GM19328 (cell line): Measurements from ENCODE around the gene ENO2.

Experiments used
- ATAC-seq: cut with Tn5 transposase; IDR thresholded peaks from one replicate; pipeline ENCODE4 v1.9.1; 2021; ENCODE audit warnings: mild to moderate bottlenecking, moderate library complexity; ENCODE audit not compliant: unreplicated experiment

Gene ENO2

DNA sequence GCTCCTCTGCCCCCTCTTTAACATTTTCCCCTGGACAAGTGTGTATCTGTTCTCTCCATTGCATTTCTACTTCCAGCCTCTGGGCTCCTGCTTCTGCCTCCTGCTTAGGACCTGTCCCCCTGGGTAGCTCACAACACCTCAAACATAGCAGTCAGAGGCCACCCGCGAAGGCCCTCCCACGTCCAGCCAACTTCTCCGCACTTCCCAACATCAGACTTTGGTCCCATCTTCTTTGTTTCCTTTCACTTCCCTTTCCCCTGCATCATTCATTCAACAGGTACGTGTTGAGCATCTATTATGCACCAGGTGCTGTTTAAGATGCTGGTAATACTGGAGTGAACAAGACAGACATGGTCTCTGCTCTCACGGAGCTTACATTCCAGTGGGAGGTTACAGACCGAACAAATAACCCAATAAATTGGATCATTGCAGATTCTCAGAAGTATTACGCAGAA is 32.6 kb downstream of the ENO2 start:
- ATAC-seq: no peak

DNA sequence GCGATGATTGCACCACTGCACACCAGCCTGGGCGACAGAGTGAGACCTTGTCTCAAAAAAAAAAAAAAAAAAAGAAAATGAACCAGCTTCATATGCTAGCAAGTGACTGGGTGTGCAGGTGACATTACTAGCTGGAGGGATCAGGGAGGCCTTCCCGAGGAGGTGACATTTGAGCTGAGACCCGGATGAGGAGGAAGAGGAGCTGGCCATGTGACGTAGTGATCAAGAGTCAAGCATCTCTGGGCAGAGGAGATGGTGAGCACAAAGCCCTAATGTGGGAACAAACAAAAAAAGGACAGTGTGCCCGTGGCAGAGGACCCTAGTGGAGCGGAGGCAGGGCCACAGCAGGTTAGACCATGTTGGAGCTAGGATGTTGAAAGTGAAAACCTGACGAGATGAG is 33.2 kb downstream of the ENO2 start:
- ATAC-seq: no peak

DNA sequence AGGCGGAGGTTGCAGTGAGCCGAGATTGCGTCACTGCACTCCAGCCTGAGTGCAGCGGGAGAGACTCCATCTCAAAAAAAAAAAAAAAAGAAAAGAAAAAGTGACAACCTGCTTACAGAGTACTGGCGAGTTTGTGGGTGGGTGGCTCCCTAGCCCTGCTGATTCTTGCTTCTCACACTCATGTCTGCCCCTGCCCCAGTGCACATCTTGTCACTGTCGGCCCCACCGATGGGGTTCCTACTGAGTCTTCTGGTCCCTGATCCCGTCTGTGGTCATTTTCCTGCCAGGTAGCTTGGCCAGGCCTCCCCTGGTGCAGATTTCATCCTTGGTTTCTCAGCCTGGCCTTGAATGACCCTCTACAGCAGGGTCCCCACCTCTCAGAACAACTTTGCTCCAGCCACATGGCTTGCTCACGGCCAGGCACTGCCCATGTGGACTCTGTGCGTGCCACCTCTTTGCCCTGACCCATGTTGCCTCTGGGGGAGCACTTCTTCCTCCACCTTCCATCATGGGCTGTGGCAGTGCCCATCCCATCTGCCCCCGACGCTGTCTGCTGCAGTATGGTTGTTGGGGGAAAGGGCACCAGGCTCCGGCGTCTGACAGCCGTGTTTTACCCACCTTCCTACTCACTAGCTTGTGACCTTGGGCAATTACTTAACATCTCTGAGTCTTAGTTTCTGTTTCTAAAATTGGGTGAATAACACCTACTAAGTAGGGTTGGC is 34.7 kb downstream of the ENO2 start:
- no peak for ATAC-seq

DNA sequence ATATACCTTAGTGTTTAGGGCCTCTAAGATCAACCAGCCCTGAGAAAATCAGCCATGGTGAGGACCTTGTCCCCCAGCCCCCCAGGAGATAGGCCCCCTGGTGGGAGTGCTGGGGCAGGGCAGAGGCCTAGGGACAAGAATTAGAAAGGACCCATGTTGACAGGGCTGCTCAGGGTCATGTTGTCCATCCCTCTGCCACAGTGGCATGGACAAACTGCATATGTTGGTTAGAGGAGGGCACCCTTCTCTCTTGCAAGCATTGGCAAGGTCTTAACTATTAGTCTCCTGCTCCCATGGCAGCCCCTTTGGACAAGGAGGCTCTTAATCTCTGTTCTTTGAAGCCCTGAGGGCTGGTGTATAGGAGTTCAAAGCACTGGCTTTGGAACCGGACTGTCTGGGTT is 36.0 kb downstream of the ENO2 start:
- no peak for ATAC-seq

DNA sequence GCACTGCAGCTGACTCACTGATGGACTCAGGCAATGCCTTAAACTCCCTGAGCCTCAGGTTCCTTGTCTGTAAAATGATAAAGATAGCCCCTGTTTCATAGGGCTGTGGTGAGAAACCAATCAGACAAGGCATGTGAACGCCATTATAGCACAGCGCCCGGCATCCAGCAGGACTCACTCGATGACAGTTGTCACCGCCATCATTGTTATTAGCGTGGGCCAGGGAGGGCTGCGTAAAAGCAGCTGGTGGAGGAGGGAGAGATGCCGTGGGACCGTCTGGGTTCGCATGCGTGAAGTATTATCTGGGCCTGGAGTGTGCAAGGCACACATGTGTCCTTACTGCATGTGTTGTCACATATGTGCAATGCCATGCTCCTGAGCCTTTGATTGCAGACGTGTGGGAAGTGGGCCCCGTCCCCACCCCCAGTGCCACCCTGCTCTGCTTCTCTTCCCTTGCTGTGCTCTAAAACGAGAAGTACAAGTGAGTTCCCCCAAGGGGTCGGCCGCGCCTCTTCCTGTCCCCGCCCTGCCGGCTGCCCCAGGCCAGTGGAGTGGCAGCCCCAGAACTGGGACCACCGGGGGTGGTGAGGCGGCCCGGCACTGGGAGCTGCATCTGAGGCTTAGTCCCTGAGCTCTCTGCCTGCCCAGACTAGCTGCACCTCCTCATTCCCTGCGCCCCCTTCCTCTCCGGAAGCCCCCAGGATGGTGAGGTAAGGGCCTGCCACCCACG is 36.6 kb downstream of the ENO2 start, which contains the start of gene PTPN6:
Gene PTPN6 (plus strand): TSS at position 546 of the 730 bp plus-strand sequence. CDS start 157 bp downstream, at position 703.
- ATAC-seq: no peak

DNA sequence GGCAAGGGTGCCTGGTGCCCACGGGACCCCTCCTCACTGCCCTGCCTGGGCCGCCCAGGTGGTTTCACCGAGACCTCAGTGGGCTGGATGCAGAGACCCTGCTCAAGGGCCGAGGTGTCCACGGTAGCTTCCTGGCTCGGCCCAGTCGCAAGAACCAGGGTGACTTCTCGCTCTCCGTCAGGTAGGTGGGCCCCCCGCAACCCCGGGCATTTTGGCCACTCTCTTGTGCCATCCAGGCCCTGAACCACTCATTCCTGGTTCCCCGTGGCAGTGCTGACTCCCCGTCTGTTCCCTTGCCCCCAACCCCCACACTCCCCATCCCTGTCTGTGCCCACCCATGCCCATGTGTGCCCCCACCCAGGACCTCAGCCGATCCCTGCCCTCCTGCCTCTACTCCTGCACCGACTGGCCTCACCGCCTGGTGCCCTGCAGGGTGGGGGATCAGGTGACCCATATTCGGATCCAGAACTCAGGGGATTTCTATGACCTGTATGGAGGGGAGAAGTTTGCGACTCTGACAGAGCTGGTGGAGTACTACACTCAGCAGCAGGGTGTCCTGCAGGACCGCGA is 37.3 kb downstream of the ENO2 start:
- ATAC-seq: no peak

DNA sequence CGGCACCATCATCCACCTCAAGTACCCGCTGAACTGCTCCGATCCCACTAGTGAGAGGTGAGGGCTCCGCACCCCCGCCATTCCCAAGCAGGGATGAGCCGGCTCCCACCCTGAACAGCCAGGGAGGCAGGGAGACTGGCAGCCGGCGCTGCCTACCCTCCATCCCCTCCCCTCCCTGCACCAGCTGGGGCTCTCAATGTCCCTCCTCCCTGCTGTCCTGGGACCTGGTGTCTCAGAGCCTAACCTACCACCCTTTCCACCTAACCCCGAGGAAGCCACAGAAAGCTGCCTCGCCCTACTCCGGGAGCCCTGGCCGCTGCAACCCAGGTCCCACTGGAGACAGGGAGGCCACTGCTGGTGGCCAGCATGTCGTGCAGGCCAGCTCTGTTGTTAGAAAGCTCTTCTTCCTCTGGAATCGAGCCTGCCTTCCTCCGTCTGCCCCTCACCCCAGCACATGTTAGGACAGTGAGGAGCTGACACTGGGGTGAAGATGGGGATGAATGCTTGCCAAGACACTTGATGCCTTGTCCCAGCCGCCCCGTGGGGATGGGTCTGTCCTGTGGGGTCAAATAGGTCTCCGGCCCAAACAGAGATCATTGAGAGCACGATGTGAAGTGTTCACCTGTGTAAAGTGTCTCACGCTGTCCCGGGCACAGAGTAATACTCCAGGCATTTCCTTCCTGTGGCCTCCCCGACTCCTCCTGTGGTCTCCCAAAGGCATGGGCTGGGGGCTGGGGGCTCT is 37.9 kb downstream of the ENO2 start:
- no peak for ATAC-seq

DNA sequence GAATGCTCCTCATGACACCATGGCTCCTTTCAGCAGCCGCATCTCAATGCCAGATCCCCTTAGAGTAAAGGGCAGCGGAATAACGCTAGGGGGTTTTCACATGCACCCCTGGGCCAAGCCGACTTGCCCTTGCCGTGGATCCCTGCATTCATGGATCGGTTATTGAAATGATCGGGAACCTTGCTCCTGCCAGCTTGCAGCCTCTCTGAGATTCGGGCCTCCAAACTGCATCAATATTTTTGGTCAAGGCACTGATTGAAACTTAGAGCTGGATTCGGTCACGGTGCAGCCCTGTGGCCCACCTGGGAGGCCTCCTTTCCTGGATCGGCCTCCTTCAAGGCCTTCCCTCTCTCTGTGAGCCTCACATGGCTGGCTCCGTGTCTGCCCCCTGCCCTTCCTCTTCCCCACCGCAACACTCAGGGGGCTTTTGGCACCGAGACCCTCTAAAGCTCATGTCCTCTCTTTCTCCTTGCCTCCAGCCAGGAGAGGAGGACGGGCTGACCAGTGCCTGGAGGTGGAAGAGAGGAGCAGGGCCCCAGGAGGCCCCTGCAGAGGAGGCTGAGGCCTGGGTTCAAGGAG is 38.6 kb downstream of the ENO2 start:
- ATAC-seq: no peak

DNA sequence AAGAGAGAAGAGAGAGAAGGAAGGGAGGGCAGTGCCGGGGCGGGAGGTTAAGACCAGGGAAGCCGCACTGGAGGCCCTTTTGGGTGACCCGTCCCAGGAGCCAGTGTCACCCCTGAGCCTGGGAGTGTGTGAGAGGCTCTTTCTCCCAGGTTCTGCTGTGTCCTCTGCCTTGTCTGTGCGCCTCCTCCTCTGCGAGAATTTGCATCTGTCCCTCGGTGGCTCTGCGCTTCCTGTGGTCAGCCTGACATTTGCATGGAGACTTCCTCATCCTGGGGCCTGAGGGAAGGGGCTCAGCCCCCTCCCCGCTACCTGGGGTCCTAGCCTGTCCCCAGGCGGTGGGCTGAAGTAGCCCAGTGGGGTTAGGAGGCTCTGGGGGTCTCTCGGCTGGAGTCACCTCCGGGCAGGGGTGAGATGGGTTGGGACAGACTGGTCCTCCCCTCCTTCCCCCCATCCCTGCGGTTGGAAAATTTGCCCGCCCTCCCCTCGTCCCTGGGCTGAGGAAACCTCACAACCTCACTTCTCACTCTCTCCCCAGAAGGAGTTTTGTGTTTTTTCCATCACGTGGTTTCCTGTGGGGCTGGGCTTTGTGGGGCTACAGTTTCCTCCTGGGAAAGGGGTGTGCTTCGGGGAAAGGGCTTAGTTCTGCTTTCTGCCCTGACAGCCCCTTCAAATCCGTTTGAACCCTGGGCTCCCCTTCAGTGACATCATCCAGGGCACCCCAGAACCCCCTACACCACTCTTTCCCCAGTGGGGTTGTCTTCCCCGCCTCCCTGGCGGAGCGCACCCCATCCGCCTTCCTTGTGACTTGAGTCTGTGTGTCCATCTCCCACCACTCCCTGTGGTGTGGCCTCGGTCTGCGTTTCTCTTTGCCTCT is 39.3 kb downstream of the ENO2 start:
- peak; percentile 37 for ATAC-seq

DNA sequence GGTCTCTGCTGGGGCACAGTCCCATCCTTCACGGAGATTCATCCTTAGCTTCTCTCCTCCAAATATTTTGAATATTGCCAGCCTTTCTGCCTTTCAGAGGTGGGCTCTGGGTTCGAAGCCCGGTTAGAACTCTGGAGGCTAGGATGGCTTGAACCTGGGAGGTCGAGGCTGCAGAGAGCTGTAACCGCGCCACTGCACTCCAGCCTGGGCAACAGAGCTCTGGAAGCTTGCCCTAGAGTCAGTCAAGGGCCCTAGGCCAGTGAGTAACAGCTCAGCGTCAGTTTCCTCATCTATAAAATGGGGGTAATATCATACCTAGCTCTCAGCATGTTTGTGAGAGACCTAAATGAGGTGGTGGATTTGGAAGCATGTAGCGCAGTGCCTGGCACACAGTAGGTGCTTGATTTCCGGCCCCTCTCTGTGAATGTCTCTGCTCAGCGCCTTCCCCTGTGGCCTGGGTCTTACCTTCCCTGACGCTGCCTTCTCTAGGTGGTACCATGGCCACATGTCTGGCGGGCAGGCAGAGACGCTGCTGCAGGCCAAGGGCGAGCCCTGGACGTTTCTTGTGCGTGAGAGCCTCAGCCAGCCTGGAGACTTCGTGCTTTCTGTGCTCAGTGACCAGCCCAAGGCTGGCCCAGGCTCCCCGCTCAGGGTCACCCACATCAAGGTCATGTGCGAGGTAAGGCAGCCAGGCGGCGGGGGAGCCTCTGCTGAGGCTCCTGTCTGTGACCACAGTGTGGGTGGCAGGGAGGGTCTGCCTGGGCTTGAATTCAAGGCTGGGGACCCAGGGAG is 40.1 kb downstream of the ENO2 start:
- no peak for ATAC-seq

DNA sequence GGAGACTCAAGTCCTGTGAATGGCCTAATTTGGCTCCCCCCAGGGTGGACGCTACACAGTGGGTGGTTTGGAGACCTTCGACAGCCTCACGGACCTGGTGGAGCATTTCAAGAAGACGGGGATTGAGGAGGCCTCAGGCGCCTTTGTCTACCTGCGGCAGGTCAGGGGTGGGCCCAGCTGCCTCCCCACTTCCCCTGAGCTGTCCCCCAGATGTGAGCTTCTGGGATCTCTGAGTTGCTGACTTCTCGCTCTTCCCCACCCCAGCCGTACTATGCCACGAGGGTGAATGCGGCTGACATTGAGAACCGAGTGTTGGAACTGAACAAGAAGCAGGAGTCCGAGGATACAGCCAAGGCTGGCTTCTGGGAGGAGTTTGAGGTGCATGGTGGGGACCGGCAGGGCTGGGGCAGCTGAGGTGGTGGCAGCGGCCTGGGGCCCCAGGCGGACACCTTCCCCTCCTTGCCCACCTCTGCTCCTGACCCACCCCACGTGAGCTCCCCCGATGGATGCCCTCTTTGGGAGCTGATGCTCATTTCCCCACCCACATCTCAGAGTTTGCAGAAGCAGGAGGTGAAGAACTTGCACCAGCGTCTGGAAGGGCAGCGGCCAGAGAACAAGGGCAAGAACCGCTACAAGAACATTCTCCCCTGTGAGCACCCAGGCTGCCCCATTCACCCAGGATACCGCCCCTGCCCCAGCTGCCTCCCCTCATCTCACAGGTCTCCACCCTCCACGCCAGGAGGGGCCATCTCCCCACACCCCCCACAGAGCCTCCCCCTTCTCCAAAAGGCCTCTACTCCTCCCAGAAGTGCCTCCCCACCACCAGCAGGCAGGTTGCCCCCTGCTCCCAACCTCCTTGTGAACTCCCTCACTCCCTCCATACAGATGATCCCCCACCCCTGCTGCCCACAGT is 41.0 kb downstream of the ENO2 start:
- no peak for ATAC-seq

DNA sequence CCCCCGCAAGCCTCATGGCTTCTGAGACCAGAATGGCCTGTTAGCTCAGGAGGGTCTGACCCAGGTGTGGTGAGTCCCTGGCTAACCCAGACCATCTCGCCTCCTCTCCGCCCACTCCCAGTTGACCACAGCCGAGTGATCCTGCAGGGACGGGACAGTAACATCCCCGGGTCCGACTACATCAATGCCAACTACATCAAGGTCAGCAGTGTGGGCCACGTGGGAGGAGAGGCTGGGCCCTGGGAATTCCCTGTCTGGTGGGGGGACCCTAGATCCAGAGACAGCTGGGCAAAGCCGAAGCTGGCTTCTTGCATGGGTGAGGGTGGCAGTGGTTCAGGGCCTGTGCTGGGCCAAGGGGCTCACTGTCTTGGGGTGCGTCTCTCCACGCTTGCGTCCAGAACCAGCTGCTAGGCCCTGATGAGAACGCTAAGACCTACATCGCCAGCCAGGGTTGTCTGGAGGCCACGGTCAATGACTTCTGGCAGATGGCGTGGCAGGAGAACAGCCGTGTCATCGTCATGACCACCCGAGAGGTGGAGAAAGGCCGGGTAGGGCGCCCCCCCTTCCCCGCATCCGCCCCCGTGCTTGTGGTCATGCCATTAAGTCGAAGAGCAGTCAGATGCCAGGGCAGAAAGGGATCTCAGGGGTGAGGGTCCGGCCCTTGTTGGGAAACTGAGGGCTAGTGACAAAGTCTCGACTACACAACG is 41.8 kb downstream of the ENO2 start:
- ATAC-seq: no peak

DNA sequence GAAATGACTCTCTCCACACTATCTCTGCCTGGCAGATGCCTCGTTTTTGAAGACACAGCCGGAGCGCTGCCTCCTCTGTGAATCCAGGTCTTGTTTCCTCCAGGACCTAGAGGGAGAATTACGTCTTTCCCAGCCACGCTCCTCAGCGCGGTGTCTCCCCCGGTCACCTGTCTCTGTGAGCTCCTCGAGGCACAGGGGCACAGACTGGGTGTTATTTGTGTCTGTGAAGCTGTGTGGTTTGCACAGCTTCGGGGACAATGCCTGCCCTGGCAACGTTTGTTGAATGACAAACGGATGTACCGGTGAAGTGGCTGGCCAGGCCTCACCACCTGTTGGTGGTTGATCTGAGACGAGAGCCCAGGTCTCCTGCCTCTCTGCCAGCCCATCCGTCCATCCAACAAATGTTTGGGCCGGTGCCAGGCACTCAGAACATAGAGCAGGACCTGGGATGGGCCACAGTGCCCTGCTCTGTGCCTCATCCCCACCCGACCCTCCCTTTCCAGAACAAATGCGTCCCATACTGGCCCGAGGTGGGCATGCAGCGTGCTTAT is 42.8 kb downstream of the ENO2 start:
- no peak for ATAC-seq

DNA sequence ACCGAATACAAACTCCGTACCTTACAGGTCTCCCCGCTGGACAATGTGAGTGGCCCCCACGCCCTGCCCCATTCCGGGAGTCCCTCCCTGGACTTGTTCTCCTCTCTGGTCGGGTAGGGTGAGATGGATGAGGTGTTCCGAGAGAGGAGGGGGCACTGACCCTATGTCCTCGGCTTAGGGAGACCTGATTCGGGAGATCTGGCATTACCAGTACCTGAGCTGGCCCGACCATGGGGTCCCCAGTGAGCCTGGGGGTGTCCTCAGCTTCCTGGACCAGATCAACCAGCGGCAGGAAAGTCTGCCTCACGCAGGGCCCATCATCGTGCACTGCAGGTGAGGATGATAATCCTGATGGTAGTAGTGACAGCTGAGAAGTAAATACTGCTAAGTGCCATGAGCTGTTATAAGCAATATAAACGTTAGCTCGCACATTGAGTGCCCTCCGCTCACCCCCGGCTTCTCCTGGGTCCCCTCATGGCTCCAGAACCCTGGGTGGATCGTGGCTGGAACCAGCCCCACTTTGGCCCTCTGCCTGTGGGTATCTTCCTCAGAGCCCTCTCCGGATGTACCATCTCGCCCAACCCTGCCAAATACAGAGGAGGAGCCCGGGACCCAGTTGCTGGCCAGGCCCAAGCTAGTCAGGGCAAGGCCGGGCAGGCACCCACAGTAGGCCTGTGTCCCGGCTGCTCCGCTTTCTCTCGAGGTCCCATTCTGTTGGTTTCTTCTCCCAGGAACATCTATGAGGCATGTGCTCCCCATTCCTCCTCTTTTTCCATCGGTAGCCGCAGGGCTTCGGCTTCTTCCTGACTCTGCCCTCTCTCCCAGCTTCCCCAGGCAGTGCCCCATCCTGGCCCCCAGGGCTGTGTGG is 43.6 kb downstream of the ENO2 start:
- no peak for ATAC-seq

DNA sequence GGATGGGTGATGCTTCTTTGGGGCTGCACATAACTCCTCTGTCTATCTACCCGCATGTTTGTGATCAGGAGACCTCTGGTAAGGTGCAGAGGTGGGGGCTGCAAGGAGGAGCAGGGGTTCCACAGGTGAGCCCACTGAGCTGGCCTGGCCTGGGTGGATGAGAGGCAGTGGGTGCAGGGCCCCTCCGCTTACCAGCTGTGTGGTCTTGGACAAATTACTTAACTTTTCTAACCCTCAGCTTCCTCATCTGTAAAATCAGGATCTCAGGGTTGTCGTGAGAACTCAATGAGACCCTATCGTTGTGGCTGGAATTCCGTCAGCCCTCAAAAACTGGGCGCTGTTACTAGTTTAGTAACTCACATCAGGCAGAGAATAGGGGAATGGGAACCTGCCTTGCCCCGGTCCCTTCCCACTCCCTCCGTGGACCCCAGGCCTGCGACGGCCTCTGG is 44.3 kb downstream of the ENO2 start:
- no peak for ATAC-seq
